KMS-11 (cell line): ENCODE measurements around the gene ANKRD35.
A peak's percentile ranks its signal among the peaks of the same experiment; 100 is the strongest.
"Not testable (repeated sequence)": the region's sequence is repeated elsewhere in the genome, so short reads cannot be mapped to it uniquely, and the experiment has no call there.

ENCODE experiments used
- H2AFZ ChIP-seq: fragments of 200-600 bp; sonication (generic); 2 replicates; pipeline ENCODE4 v1.6.1; 2016; ENCODE audit warnings: antibody characterized with exemption, mixed run types, low read depth
- H3K27ac ChIP-seq: fragments of 200-600 bp; sonication (generic); 2 replicates; pipeline ENCODE4 v1.6.1; 2016; ENCODE audit warnings: mild to moderate bottlenecking, mixed run types
- H3K27me3 ChIP-seq: fragments of 200-600 bp; sonication (generic); 2 replicates; pipeline ENCODE4 v1.6.1; 2017; ENCODE audit warnings: mild to moderate bottlenecking, low read depth, mixed run types, moderate library complexity; ENCODE audit not compliant: insufficient read depth
- H3K36me3 ChIP-seq: fragments of 200-600 bp; sonication (generic); 2 replicates; pipeline ENCODE4 v1.6.1; 2017; ENCODE audit warnings: mild to moderate bottlenecking, mixed run types; ENCODE audit not compliant: insufficient read depth
- H3K4me1 ChIP-seq: fragments of 200-600 bp; sonication (generic); 2 replicates; pipeline ENCODE4 v1.6.1; 2016; ENCODE audit warnings: mild to moderate bottlenecking, low read depth, mixed run types; ENCODE audit not compliant: poor library complexity, severe bottlenecking
- H3K4me2 ChIP-seq: fragments of 200-600 bp; sonication (generic); 2 replicates; pipeline ENCODE4 v1.7.0; 2016; ENCODE audit warnings: mild to moderate bottlenecking, mixed run types
- H3K4me3 ChIP-seq: fragments of 200-600 bp; sonication (generic); IDR thresholded peaks from 2 replicates; pipeline ENCODE4 v1.6.1; 2017; ENCODE audit warnings: low read depth, low read length, mixed read lengths; ENCODE audit not compliant: insufficient read depth
- H3K79me2 ChIP-seq: fragments of 200-600 bp; sonication (generic); 2 replicates; pipeline ENCODE4 v1.6.1; 2016; ENCODE audit warnings: low read depth, mixed run types; ENCODE audit not compliant: insufficient read depth
- H3K9ac ChIP-seq: fragments of 200-600 bp; sonication (generic); 2 replicates; pipeline ENCODE4 v1.6.1; 2016; ENCODE audit warnings: mild to moderate bottlenecking, mixed run types
- H4K20me1 ChIP-seq: fragments of 200-600 bp; sonication (generic); 2 replicates; pipeline ENCODE4 v1.6.1; 2016; ENCODE audit warnings: mild to moderate bottlenecking, mixed run types; ENCODE audit not compliant: insufficient read depth
- TF ChIP-seq, protein P1 (sequence below): fragments of 200-600 bp; sonication (generic); conservative IDR thresholded peaks from 2 replicates; pipeline ENCODE4 v1.6.1; 2017; ENCODE audit warnings: low read depth, mild to moderate bottlenecking, antibody characterized with exemption, low read length, moderate library complexity, mixed read lengths

The ANKRD35 gene

GRCh38 chr1:145837656-145838055, 48.0 kb downstream of the ANKRD35 start:
- Histone ChIP-seq H3K27me3 (no peaks in the 10 kb centered on the region), H3K9ac (no peak overlapping the region), H3K36me3 (peaks cover 64% of the 10 kb centered on the region), H3K4me3 (no peak overlapping the region), H3K4me2 (no peak overlapping the region), H3K4me1 (no peaks in the 10 kb centered on the region), H3K79me2 (no peaks in the 10 kb centered on the region), H2AFZ (no peak overlapping the region), H4K20me1 (no peaks in the 10 kb centered on the region), H3K27ac (no peak overlapping the region)
- TF ChIP-seq, protein P1, sequence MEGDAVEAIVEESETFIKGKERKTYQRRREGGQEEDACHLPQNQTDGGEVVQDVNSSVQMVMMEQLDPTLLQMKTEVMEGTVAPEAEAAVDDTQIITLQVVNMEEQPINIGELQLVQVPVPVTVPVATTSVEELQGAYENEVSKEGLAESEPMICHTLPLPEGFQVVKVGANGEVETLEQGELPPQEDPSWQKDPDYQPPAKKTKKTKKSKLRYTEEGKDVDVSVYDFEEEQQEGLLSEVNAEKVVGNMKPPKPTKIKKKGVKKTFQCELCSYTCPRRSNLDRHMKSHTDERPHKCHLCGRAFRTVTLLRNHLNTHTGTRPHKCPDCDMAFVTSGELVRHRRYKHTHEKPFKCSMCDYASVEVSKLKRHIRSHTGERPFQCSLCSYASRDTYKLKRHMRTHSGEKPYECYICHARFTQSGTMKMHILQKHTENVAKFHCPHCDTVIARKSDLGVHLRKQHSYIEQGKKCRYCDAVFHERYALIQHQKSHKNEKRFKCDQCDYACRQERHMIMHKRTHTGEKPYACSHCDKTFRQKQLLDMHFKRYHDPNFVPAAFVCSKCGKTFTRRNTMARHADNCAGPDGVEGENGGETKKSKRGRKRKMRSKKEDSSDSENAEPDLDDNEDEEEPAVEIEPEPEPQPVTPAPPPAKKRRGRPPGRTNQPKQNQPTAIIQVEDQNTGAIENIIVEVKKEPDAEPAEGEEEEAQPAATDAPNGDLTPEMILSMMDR, result no peak

GRCh38 chr1:145830810-145831209, 54.9 kb downstream of the ANKRD35 start:
- H3K4me2 ChIP-seq, H3K27ac ChIP-seq, H3K27me3 ChIP-seq, H3K9ac ChIP-seq, H3K4me3 ChIP-seq, H2AFZ ChIP-seq, H4K20me1 ChIP-seq: not testable (repeated sequence)
- peaks cover 58% of the 10 kb centered on the region for H3K36me3 ChIP-seq
- peaks cover 15% of the 10 kb centered on the region for H3K79me2 ChIP-seq
- H3K4me1 ChIP-seq, result peaks cover 33% of the 10 kb centered on the region

DNA sequence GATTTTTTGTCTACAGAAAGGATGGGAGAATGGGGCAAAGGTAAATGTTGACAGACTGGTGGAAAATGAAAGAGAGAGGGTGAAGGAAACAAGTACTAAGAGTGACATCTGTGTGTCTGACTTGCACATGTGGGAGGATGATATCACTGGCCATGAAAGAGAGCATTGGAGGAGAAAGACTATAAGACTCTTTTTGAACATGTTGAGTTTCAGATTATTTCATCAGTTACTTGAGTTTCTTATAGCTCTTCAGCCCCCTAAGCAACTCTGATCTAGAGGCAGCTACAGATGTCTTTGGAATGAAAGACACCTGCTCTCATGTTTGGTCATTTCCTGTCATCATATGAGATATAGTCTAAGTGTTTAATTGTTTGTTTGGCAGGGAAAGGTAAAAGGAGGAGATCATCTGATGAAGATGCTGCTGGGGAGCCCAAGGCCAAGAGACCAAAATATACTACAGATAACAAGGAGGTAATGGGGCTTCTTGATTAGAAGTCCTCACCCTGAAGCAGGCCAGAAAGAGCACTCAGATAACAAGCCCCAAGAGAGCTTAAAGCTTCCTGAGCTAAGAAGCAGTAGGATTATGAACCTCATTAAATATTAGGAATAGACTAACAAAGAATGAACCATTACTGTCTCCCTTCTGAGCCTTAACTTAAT, 57.2 kb downstream of the ANKRD35 start:
- H3K4me1 ChIP-seq, result peaks cover 45% of the 10 kb centered on the region
- no peak overlapping the region for H3K9ac ChIP-seq
- TF ChIP-seq, protein P1, result no peak
- no peaks in the 10 kb centered on the region for H3K27me3 ChIP-seq
- H2AFZ ChIP-seq, result no peak overlapping the region
- H4K20me1 ChIP-seq, result no peaks in the 10 kb centered on the region
- H3K4me2 ChIP-seq, result peak overlapping the region; percentile 1; the same call in 1 of the 2 replicates
- peak overlapping the region; percentile 0; the same call in 1 of the 2 replicates for H3K27ac ChIP-seq
- no peak overlapping the region for H3K4me3 ChIP-seq
- peaks cover 45% of the 10 kb centered on the region for H3K36me3 ChIP-seq
- peaks cover 33% of the 10 kb centered on the region for H3K79me2 ChIP-seq

DNA sequence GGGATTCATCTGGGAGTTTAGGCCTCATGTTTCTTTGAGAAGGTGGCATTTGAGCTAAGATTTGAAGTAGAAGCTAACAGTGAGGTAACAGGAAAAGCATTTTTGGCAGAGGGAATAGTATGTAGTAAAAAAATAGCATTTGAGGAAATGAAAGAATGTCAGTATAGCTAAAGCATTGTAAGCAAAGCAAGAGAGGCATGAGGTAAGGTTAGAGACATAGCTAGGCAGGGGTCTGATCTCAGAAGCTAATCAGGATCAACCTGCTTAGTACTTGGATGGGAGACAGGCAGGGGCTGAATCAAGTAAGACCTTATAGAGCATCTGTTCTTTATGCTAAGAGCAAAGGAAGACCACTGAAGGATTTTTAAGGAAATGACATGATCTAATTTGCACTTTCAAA, 57.7 kb downstream of the ANKRD35 start:
- Histone ChIP-seq H3K4me2 (peak overlapping the region; percentile 1; the same call in 1 of the 2 replicates), H2AFZ (no peak overlapping the region), H4K20me1 (no peaks in the 10 kb centered on the region), H3K4me3 (no peak overlapping the region), H3K36me3 (peaks cover 39% of the 10 kb centered on the region), H3K27me3 (no peaks in the 10 kb centered on the region), H3K79me2 (peaks cover 33% of the 10 kb centered on the region), H3K9ac (no peak overlapping the region), H3K27ac (peak overlapping the region; percentile 0; the same call in 1 of the 2 replicates), H3K4me1 (peaks cover 45% of the 10 kb centered on the region)
- TF ChIP-seq, protein P1, result no peak

DNA sequence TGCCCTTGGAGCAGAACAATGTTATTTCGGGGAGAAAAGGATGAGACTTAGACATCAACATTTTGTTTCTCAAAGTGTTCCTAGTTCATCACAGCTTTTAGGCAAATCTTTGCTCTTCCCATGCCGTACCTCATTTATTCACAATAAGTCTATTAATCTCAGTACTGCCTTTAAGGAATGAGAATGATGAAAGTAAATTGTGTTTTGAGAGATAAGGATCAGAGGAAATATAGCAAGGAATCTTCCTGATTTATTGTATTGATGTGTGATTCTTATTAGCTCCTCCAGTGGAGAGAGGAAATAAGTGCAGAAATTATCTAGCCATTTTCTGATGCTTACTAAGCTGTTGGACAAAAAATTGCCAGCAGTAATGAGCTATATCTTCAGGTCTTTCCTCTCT, 59.6 kb downstream of the ANKRD35 start:
- Histone ChIP-seq H3K4me2 (peak overlapping the region; percentile 96; the same call in 1 of the 2 replicates), H3K4me3 (no peak overlapping the region), H3K27me3 (no peaks in the 10 kb centered on the region), H3K36me3 (peaks cover 37% of the 10 kb centered on the region), H3K27ac (no peak overlapping the region), H3K4me1 (peaks cover 49% of the 10 kb centered on the region), H4K20me1 (no peaks in the 10 kb centered on the region), H2AFZ (no peak overlapping the region), H3K9ac (no peak overlapping the region), H3K79me2 (peaks cover 39% of the 10 kb centered on the region)
- TF ChIP-seq, protein P1, result peak; percentile 46; the same call in 1 of the 2 replicates
